Spinal cord (tissue), 10 donors: Measurements from ENCODE around the gene SYCN. TPM values are rescaled to one million over a fixed set of nuclear protein-coding genes. Genes with fewer than 3 reads are reported as not detected.

ENCODE experiments used
- DNase-seq, 6 donors: peaks; one replicate each; pipeline versions ENCODE4 v3.0.0 to v3.0.0-alpha.2; 2013 to 2015; ENCODE audit warnings: low spot score in 6 of 6, low read depth in 4 of 6
- H3K27ac ChIP-seq: one replicate; pipeline ENCODE4 v1.5.1; 2013; ENCODE audit warnings: low read depth, low read length, control low read depth
- H3K27me3 ChIP-seq: one replicate; pipeline ENCODE4 v1.6.1; 2013; ENCODE audit warnings: low read length; ENCODE audit not compliant: control insufficient read depth, insufficient read depth
- H3K36me3 ChIP-seq: one replicate; pipeline ENCODE4 v1.6.1; 2013; ENCODE audit warnings: low read length; ENCODE audit not compliant: control insufficient read depth, insufficient read depth
- H3K4me1 ChIP-seq: one replicate; pipeline ENCODE4 v1.6.1; 2013; ENCODE audit warnings: low read length; ENCODE audit not compliant: control insufficient read depth, insufficient read depth
- H3K4me3 ChIP-seq: one replicate; pipeline ENCODE4 v1.5.1; 2013; ENCODE audit warnings: low read depth, low read length, control low read depth
- H3K9me3 ChIP-seq: one replicate; pipeline ENCODE4 v1.6.1; 2013; ENCODE audit warnings: low read length; ENCODE audit not compliant: control insufficient read depth, insufficient read depth
- WGBS: methylation state at CpG from one replicate; pipeline ENCODE4 v1.1.5; 2013; ENCODE audit warnings: missing lambda C conversion rate; ENCODE audit not compliant: insufficient coverage; 5-methylcytosine and 5-hydroxymethylcytosine counted together
- polyA plus RNA-seq, 2 donors: library from polyadenylated mRNA; unstranded; fragments of 120-200 nt; gene quantifications; one replicate each; pipeline ENCODE4 v1.2.1, GENCODE V29; 2013; ENCODE audit not compliant: insufficient read length in 2 of 2
- total RNA-seq, 2 donors: library from RNA; depleted of rRNA in 1 of 2; stranded (reverse); fragments of 120-200 nt in 1 of 2; fragments of >200 nt in 1 of 2; gene quantifications; one replicate each; pipeline versions ENCODE4 v1.2.3 to v1.2.4, GENCODE V29; 2013 to 2014
- donor health status: healthy.

The SYCN gene
- total and polyA plus RNA-seq, 4 donors: not detected

DNA sequence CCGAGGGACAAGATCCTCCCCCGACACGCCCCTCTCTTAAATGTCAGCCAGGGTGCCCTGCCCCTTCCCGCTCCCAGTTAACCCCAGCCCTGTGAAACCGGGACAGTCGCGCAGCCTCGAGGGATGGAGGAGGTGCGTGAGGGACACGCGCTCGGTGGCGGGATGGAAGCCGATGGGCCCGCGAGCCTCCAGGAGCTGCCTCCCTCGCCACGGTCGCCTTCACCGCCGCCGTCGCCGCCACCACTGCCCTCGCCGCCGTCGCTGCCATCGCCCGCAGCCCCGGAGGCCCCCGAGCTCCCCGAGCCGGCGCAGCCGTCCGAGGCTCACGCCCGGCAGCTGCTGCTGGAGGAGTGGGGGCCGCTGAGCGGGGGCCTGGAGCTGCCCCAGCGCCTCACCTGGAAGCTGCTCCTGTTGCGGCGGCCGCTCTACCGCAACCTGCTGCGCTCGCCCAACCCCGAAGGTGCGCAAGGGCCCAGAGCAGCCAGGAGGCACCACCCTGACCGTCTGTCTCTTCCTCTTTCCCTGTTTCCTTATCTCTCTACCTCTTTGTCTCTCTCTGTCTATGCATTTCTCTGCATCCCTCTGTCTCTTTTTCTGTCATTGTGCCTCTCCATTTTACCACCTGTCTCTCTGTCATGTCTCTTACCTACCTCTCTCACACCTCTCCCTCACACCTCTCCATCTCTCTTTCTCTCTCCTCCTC, 7.1 kb downstream of the SYCN start, which contains the start of gene NCCRP1:
Gene NCCRP1 (plus strand): TSS at position 105 of the 703 bp plus-strand sequence. CDS start 19 bp downstream, at position 124.
- Histone ChIP-seq H3K4me1 (peaks cover 16% of the 10 kb centered on the region), H3K27me3 (peaks cover 44% of the 10 kb centered on the region), H3K9me3 (no peaks in the 10 kb centered on the region), H3K36me3 (no peaks in the 10 kb centered on the region), H3K4me3 (no peak within 1 kb of the TSS), H3K27ac (no peak within 1 kb of the TSS)
- DNase-seq: no peak
- WGBS: 1% methylated on average over 47 of the region's 51 CpGs

DNA sequence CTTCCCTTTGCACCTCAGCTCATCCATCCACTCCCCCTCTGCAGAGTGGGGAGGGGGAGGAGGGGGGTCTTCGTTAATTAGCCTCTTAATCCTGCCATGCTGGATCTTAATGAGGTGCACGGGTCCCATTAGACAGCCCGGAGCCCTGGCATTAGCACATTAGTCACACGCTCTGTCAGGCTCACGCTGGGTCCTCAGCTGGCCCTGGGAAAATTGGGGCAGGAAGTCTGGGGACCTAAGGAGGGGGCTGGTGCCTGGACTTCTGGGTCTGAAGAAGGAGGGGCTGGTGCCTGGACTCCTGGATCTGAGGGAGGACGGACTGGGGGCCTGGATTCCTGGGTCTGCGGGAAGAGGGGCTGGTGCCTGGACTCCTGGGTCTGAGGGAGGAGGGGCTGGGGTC, 7.7 kb downstream of the SYCN start:
- no peak overlapping the region for H3K27ac ChIP-seq
- no peaks in the 10 kb centered on the region for H3K9me3 ChIP-seq
- H3K36me3 ChIP-seq: no peaks in the 10 kb centered on the region
- H3K4me1 ChIP-seq: peaks cover 16% of the 10 kb centered on the region
- H3K27me3 ChIP-seq: peaks cover 38% of the 10 kb centered on the region
- 8% methylated on average over 6 of the region's 7 CpGs for WGBS
- H3K4me3 ChIP-seq: no peak overlapping the region
- peak in 2 of 6 donors; percentile 43 to 64 for DNase-seq

GRCh38 chr19:39195755-39196154, 8.3 kb downstream of the SYCN start:
- Histone ChIP-seq H3K9me3 (no peaks in the 10 kb centered on the region), H3K36me3 (no peaks in the 10 kb centered on the region), H3K4me3 (no peak overlapping the region), H3K27me3 (peaks cover 37% of the 10 kb centered on the region), H3K27ac (no peak overlapping the region), H3K4me1 (peaks cover 16% of the 10 kb centered on the region)
- no peak for DNase-seq
- 43% methylated on average over 8 of the region's 9 CpGs for WGBS

DNA sequence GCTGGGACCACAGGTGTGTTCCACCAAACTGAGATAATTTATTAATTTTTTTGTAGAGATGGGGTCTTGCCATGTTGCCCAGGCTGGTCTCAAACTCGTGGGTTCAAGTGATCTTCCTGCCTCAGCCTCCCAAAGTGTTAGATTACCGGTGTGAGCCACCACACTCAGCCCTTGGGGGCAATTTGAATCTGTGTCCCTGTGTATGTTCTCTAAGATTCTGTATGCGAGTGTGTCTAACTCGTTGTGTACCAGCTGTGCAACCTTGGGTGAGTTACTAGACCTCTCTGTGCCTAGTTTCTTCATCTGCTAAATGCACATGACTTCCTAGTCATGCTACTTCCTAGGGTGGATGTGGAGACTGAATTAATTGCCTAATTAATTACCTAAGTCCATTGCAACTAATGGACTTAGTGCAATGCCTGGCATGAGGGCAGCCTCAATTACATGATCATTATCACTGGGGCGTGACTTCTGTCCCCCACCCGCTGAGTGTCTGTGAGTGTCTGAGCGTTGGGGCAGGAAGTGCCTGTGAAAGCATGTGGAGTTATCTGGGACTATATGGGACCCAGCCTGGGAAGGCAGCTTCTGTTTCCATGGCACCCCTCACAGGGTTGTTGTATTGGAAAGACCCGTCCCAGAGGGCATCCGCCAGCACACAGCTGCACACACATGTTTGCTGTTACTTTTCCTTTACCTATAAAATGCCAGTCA, 9.1 kb downstream of the SYCN start:
- H3K36me3 ChIP-seq: no peaks in the 10 kb centered on the region
- no peak overlapping the region for H3K4me3 ChIP-seq
- no peak overlapping the region for H3K27ac ChIP-seq
- peak in 1 of 6 donors; percentile 57 for DNase-seq
- 35% methylated on average over 5 of the region's 9 CpGs for WGBS
- peaks cover 16% of the 10 kb centered on the region for H3K4me1 ChIP-seq
- H3K27me3 ChIP-seq: peaks cover 32% of the 10 kb centered on the region
- H3K9me3 ChIP-seq: no peaks in the 10 kb centered on the region

- no peak overlapping the region for H3K27ac ChIP-seq
- no peak for DNase-seq
- H3K9me3 ChIP-seq: no peaks in the 10 kb centered on the region
- H3K4me3 ChIP-seq: no peak overlapping the region
- peaks cover 27% of the 10 kb centered on the region for H3K27me3 ChIP-seq
- WGBS: 38% methylated on average over 5 of the region's 8 CpGs
- H3K4me1 ChIP-seq: peaks cover 11% of the 10 kb centered on the region
- no peaks in the 10 kb centered on the region for H3K36me3 ChIP-seq
These were observed 10.3 kb downstream of the SYCN start for GRCh38 chr19:39193803-39194202.

GRCh38 chr19:39192846-39193245, 11.2 kb downstream of the SYCN start:
- Histone ChIP-seq H3K9me3 (no peaks in the 10 kb centered on the region), H3K4me1 (peaks cover 11% of the 10 kb centered on the region), H3K36me3 (no peaks in the 10 kb centered on the region), H3K27ac (no peak overlapping the region), H3K27me3 (peaks cover 21% of the 10 kb centered on the region), H3K4me3 (no peak overlapping the region)
- 82% methylated on average over 1 of the region's 2 CpGs for WGBS
- DNase-seq: no peak

DNA sequence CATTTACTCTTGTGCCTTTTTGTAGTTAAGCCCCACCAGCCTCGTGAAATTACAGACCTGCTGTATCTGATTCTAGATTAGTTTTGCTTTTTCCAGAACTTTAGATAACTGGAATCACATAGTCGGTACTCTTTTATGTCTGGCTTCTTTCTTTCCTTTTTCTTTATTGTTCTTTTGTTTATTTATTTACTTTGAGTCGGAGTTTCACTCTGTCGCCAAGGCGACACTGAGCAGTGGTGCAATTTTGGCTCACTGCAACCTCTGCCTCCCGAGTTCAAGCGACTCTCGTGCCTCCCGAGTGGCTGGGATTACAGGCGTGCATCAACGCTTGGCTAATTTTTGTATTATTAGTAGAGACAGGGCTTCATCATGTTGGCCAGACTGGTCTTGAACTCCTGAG, 13.3 kb downstream of the SYCN start:
- Histone ChIP-seq H3K36me3 (no peaks in the 10 kb centered on the region), H3K9me3 (no peaks in the 10 kb centered on the region), H3K27me3 (peaks cover 1% of the 10 kb centered on the region), H3K4me1 (no peaks in the 10 kb centered on the region), H3K27ac (no peak overlapping the region), H3K4me3 (no peak overlapping the region)
- no peak for DNase-seq
- WGBS: 25% methylated on average over 7 of the region's 11 CpGs

DNA sequence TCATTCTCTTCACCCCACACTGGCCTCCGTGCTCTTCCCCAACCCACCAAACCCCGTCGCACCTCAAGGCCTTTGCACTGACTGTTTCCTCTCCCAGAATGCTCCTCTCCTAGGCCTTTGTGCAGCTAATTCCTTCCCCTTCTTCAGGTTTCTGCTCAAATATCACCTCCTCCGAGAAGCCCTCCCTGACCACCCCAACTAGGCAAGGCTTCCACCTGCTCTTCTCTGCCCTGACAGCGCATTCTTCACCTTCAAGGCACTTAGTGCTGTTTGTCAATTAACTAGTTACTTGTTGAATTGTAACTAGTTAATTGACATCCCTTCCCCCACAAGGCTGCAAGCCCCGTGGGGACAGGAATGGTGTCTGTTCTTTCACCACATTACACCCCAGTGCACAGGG, 15.1 kb downstream of the SYCN start:
- Histone ChIP-seq H3K36me3 (no peaks in the 10 kb centered on the region), H3K4me1 (no peaks in the 10 kb centered on the region), H3K4me3 (no peak overlapping the region), H3K27me3 (no peaks in the 10 kb centered on the region), H3K9me3 (no peaks in the 10 kb centered on the region), H3K27ac (no peak overlapping the region)
- no peak for DNase-seq
- 89% methylated on average over 3 of the region's 6 CpGs for WGBS

DNA sequence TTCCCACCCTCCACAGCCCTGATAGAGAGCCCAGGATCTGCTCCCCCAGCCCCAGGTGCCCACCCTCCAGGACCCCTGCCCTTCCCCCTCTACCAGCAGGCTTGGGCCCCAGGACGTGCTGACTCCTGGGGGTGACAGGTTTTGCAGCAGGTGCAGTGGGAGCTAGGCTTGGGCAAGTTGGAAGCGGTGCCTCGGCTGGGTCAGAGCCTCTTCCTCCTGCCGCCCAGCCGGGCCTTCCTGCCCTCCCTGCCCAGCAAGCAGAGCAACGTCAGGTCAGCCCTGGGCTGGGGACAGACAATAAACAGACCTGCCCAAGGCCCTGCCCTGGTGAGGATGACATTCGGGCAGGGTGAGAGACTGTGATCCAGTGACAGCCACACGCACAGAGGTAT, 16.5 kb downstream of the SYCN start:
- 55% methylated on average over 7 of the region's 8 CpGs for WGBS
- no peak for DNase-seq
- no peaks in the 10 kb centered on the region for H3K9me3 ChIP-seq

GRCh38 chr19:39186391-39186790, 17.7 kb downstream of the SYCN start:
- Histone ChIP-seq H3K4me1 (no peaks in the 10 kb centered on the region), H3K4me3 (no peak overlapping the region), H3K36me3 (peaks cover 6% of the 10 kb centered on the region), H3K27me3 (no peaks in the 10 kb centered on the region), H3K27ac (no peak overlapping the region), H3K9me3 (no peaks in the 10 kb centered on the region)
- no CpG with 5 or more reads among the region's 8 CpGs for WGBS
- no peak for DNase-seq

More for the DNA sequence above, 16.5 kb downstream of the SYCN start:
- H3K27ac ChIP-seq: no peak overlapping the region
- no peak overlapping the region for H3K4me3 ChIP-seq
- H3K36me3 ChIP-seq: no peaks in the 10 kb centered on the region
- H3K27me3 ChIP-seq: no peaks in the 10 kb centered on the region
- H3K4me1 ChIP-seq: no peaks in the 10 kb centered on the region
